GM21717 (cell line): ENCODE results near the gene BICD2.

Experiments
- ATAC-seq: cut with Tn5 transposase; IDR thresholded peaks from one replicate; pipeline ENCODE4 v1.9.1; 2021; ENCODE audit warnings: mild to moderate bottlenecking, moderate library complexity; ENCODE audit not compliant: unreplicated experiment

Gene BICD2

DNA sequence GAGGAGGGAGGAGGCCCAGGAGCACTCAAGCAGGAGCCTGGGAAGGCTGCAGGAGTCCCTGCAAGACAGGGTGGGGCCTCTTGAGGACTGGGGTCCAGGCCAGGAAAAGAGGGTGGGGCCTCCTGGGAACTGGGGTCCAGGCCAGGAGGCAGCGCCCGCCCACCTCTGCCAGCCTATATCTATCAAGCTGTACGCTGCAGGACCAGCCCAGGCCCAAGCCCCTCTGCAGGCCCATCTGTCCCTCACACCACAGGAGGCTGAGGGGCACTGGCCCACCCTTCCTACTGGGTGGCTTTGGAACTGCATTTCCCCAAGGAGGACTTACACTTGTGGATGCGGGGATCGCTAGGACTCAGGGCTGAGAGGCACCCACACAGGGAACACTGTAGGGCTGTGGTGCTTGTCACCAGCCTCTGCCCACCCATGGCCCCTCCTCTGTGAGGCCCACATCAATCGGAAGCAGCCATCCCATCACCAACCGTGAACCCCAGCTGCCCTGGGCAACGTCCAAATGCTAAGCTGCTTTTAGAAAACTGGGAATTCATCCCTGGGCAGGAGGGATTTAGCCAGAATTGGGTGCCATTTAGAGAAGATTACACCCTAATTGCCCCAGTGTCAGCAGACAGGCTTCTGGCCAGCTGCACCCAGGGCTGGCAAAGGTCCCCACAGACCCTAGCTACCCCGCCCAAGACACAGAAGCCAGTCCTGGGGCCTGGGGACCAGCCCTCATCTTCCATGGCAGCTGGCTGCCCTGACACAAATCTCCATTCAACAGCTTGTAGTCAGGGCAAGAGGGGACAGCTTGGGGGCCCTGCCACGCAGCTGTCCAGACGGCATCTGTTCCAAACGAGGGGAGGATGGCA lies 15.3 kb downstream of the BICD2 start:
- no peak for ATAC-seq

GRCh38 chr9:92748233-92748497 lies 16.5 kb downstream of the BICD2 start:
- no peak for ATAC-seq

DNA sequence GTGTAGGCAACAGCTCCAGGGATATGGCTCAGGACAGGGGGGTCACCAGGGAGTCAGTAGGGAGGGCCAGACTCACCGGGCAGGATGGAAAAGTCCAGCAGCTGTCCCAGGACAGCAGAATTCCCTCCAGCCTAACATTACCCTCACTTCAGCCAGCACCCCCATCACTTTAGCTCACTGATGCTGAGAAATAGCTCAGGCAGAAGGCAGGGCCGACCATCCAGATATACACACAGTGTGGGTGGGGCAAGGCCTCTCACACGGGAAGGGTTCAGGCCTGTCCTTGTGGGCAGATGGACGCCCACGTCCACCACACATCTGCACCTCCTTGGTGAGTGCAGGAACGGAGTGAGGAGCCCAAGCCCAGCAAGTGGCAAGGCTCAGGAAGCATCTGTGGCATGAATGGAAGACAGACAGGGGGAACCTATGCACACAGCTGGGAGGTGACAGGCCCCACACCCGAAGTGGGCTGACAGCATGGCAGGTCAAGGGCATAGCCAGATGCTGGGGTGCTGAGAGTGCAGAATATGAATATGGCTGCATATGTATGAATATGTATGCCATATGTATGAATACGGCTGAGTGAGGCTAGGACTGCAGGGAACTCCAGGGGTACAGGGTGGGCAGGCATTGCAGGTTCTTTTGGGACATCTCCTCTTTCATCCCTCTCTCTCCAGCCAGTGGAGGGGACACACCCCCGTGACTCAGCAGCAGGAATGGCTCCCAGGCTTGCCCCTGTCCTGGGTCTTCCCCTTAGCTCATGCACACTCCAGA lies 17.0 kb downstream of the BICD2 start:
- no peak for ATAC-seq

DNA sequence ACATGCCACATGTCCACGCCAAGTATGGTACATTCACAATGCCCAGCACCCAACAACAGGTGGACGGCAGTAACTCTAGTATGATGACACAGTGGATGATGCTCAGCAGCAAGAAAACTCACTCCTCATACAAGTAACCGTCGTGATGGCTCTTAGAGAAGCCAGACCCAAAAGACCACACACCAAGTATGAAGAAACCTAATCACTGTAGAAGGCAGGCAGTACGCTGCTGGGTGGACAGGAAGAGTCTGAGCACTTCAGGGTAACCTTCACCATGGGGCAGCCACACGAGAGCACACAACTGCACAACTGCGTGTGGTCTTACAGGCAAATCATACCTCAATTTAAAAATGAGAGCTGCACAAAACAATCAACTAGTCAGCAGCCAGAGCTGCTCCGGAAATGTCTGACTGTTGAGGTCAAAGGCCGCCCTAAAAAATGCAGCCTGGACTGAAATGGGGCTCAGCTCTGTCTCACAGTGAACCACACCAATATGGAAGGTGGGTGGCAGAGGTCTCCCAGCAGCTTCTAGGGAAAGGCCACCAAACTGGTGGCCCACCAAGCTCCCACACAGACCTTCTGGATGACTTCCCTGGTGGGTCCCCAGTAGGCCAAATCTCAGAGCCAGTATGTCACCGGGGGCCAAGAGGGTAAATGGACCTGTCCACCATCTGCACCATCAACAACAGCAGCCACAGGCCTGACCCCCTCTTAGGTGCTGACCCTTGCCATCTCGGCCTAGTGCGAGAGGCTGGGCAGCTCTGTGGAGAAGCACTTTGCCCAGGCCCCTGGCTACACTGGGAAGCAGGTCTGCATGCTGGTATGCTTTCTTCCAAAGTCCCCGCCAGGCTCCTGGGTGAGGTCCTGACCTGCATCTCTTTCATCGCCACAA lies 17.8 kb downstream of the BICD2 start:
- ATAC-seq: no peak

GRCh38 chr9:92745881-92746280 lies 18.8 kb downstream of the BICD2 start:
- no peak for ATAC-seq

- ATAC-seq: no peak
These were observed 19.3 kb downstream of the BICD2 start for GRCh38 chr9:92745331-92745730.

- ATAC-seq: no peak
These were observed 23.7 kb downstream of the BICD2 start for GRCh38 chr9:92740969-92741368.

- no peak for ATAC-seq
These were observed 24.1 kb downstream of the BICD2 start for GRCh38 chr9:92740446-92740961.

GRCh38 chr9:92740009-92740408 lies 24.6 kb downstream of the BICD2 start:
- ATAC-seq: no peak

- ATAC-seq: no peak
These were observed 25.2 kb downstream of the BICD2 start for GRCh38 chr9:92739346-92739970.

GRCh38 chr9:92738661-92739081 lies 26.0 kb downstream of the BICD2 start:
- ATAC-seq: no peak

DNA sequence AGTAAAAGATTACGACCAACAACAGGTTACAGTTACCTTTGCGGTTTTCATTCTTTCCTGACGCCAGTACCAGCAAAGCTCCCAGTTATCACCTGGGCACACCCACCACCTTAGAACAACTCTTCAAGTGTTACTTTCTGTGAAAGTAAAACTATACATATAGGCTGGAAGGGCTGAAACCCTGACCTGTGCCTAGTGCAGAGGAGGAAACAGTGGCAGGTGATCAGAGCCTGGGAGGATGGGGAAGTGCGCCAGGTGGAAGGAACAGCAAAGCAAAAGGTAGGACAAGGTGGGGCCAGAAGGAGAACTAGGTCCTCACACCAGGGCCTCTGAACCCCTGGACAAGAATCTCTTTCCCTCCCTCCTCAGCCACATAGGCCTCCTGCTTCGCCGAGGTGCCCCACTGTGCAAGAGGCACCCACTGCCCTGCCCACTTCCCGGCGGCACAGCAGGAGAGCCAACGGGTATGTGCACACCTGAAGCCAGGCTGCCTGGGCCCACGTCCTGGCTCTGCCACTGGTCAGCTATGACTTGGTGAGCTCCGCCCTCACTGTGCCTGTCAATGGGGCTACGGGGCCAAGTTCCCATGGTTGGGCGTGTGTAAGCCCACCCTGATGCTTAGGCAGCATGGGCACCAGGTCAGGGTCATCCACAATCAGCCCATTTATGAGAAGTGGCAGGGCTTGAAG lies 26.9 kb downstream of the BICD2 start:
- no peak for ATAC-seq

GRCh38 chr9:92737216-92737606 lies 27.4 kb downstream of the BICD2 start:
- ATAC-seq: no peak

GRCh38 chr9:92736563-92737215 lies 27.9 kb downstream of the BICD2 start:
- ATAC-seq: no peak

DNA sequence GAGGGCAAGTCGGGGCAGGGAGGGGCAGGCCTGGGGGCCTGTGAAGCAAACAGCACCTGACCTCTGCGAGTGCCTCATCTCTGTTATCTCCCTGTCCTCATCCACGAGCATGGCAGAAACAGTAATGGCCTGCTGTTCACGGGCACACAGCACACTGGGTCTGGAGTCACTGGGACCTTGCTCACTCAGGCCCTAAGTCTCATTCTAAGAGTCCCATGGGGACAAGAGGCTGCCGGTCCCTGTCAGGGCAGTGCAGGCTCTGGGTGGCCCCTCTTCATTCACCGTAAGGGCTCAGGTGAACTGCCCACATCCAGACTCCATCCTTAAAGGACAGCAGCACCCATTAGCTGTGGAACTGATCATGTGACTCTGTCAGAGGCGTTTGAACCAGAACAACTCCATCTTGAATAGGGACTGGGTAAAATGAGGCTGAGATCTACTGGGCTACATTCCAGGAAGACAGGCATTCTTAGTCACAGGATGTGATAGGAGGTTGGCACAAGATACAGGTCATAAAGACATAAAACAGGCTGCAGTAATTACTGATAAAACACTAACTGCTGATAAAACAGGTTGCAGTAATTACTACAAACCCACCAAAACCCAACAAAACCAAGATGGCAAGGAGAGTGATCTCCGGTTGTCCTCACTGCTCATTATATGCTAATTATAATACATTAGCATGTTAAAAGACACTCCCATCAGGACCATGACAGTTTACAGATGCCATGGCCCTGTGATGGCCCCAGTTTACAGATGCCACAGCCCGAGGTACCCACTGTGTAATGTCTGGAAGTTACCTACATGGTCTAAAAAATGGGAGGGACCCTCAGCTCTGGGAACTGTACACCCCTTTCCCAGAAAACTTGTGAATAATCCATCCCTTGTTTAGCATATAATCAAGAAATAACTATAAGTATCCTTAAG lies 28.7 kb downstream of the BICD2 start:
- no peak for ATAC-seq

DNA sequence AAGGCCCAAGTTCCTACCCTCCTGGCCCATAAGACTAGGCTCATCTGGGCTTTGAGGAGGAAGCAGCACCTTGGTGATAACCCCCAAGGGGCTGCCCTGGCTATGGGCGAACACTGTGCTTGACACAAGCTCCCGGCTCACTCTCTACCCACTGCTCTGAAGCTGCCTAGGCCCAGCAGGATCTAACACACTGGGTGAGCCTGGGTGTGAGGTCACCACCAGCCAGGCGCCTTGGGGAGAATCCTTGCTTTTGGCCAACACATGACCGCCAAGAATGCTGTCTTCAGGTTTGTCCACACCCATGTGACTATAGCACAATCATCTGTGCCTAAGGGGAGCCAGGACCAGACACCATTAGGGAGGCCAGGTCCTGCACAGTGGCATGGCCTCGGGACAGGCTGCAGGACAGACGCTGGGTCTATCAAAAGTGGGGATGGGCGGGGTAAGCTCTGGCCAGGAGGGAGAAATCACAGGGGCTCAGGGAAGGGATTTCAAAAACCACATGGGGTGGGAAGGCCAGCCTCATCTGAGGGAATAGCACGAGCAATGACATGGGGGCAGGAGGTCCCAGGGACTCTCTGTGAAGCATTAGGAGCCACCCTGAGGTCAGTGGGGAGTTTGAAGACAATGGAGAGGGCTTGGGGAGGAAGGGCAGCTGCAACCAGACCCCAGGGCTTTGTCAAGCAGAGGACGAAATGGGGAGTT lies 29.6 kb downstream of the BICD2 start:
- ATAC-seq: no peak

- no peak for ATAC-seq
These were observed 33.7 kb downstream of the BICD2 start for GRCh38 chr9:92730897-92731296.

DNA sequence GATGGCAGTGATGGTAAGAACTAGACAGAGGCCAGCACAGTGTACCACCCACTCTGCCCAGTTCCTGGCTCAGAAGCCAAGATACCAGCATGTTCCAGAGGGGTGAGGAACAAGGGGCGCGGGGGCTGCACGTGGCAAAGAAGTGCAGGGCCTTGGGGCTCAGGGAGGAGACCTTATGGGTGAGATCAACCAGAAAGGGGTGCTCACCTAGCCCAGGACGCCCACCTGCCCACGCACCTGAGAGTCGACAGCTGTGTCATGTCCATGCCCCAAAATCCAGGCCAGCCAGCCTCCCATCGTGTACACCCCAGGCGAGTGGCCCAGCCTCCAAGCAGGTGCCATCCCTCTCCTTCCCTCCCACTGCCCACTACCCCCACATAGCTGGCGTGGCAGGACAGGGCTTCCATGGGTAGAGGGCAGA lies 34.9 kb downstream of the BICD2 start:
- ATAC-seq: no peak
